Activated CD4-positive, alpha-beta T cell treated with anti-CD3 and anti-CD28 coated beads for 36 hours (primary cell): Measurements from ENCODE around the gene C2orf72. TPM values are rescaled to one million over a fixed set of nuclear protein-coding genes. Genes with fewer than 3 reads are reported as not detected.

ENCODE experiments used
- ATAC-seq: fragments of 200-7000 bp; cut with Tn5 transposase; one replicate; pipeline ENCODE4 v1.10.0; 2021; ENCODE audit warnings: mild to moderate bottlenecking, moderate library complexity
- CTCF ChIA-PET: fragments of 350-600 bp; sonication (Branson Sonifier 250); formaldehyde crosslinking; loops from one replicate; lab custom pipeline; 2021; ENCODE audit warnings: antibody characterized with exemption; lab: Charles Lee
- POLR2A ChIA-PET: fragments of 350-600 bp; sonication (Branson Sonifier 250); formaldehyde crosslinking; loops from one replicate; lab custom pipeline; 2021; ENCODE audit warnings: antibody characterized with exemption, inconsistent platforms; lab: Charles Lee
- DNase-seq: peaks from one replicate; pipeline ENCODE4 v3.0.0-alpha.2; 2020
- H3K27ac Mint-ChIP-seq: one replicate; pipeline ENCODE4 v1.8.0; 2021; ENCODE audit warnings: mixed read lengths
- H3K27me3 Mint-ChIP-seq: one replicate; pipeline ENCODE4 v1.8.0; 2021; ENCODE audit warnings: mixed read lengths
- H3K36me3 Mint-ChIP-seq: one replicate; pipeline ENCODE4 v1.8.0; 2021; ENCODE audit warnings: low read depth, mixed read lengths
- H3K4me1 Mint-ChIP-seq: one replicate; pipeline ENCODE4 v1.8.0; 2021; ENCODE audit warnings: mixed read lengths
- H3K4me3 Mint-ChIP-seq: one replicate; pipeline ENCODE4 v1.8.0; 2021; ENCODE audit warnings: mild to moderate bottlenecking, moderate library complexity, mixed read lengths
- H3K9me3 Mint-ChIP-seq: one replicate; pipeline ENCODE4 v1.8.0; 2021; ENCODE audit warnings: low read depth, mixed read lengths
- intact Hi-C, 2 experiments: fragments of 100-400 bp; cut with DNase I in 1 of 2; cut with micrococcal nuclease in 1 of 2; formaldehyde crosslinking; loops; one replicate each; pipeline versions ENCODE4 v1.14.2 to v1.15.1; 2022 to 2024; cut with DNase I, micrococcal nuclease
- total RNA-seq, 2 experiments: library from RNA; stranded (reverse); gene quantifications; one replicate each; pipeline ENCODE4 v1.2.3, GENCODE V29; 2021

C2orf72 gene
- total RNA-seq, 2 experiments from 2014 or later, result 2.0 to 3.8 TPM

GRCh38 chr2:231088754-231089153 lies 51.4 kb downstream of the C2orf72 start:
- Mint-ChIP-seq H3K27me3 (no peaks in the 10 kb centered on the region), H3K4me3 (no peak overlapping the region), H3K4me1 (no peaks in the 10 kb centered on the region), H3K9me3 (no peaks in the 10 kb centered on the region), H3K36me3 (peaks cover 75% of the 10 kb centered on the region), H3K27ac (no peak overlapping the region)
- intact Hi-C loops, result no loop called here
- POLR2A ChIA-PET, result no interaction called here
- CTCF ChIA-PET, result interaction anchor here (0.5 to 2.2 kb wide), 3 partner anchors 11 to 424 kb away, joined by 3 to 6 read pairs (median 3); no protein-coding TSS in a partner anchor
- DNase-seq, result no peak
- ATAC-seq, result no peak

- DNase-seq (no peak), ATAC-seq (no peak)
- no peaks in the 10 kb centered on the region for H3K27me3 Mint-ChIP-seq
- no peak overlapping the region for H3K4me3 Mint-ChIP-seq
- POLR2A ChIA-PET, result interaction anchor here (0.6 kb wide), 1 partner anchor 209 kb away, joined by 3 read pairs; no protein-coding TSS in a partner anchor
- intact Hi-C loops, result no loop called here
- no peak overlapping the region for H3K27ac Mint-ChIP-seq
- peaks cover 15% of the 10 kb centered on the region for H3K9me3 Mint-ChIP-seq
- CTCF ChIA-PET, result interaction anchor here (0.7 to 0.8 kb wide), 2 partner anchors 41 to 357 kb away, joined by 3 read pairs; no protein-coding TSS in a partner anchor
- H3K4me1 Mint-ChIP-seq, result no peaks in the 10 kb centered on the region
- peaks cover 90% of the 10 kb centered on the region for H3K36me3 Mint-ChIP-seq
Measured at GRCh38 chr2:231093933-231094332, 56.6 kb downstream of the C2orf72 start.

- no peak overlapping the region for H3K4me3 Mint-ChIP-seq
- no peak overlapping the region for H3K27ac Mint-ChIP-seq
- no peaks in the 10 kb centered on the region for H3K4me1 Mint-ChIP-seq
- CTCF ChIA-PET, result interaction anchor here (0.7 to 1.5 kb wide), 6 partner anchors 9 to 1086 kb away, joined by 3 to 4 read pairs (median 3); no protein-coding TSS in a partner anchor
- H3K36me3 Mint-ChIP-seq, result peaks cover 93% of the 10 kb centered on the region
- ATAC-seq (no peak), DNase-seq (no peak)
- POLR2A ChIA-PET, result no interaction called here
- no peaks in the 10 kb centered on the region for H3K27me3 Mint-ChIP-seq
- intact Hi-C loops, result no loop called here
- peaks cover 21% of the 10 kb centered on the region for H3K9me3 Mint-ChIP-seq
Measured at GRCh38 chr2:231094736-231095346, 57.5 kb downstream of the C2orf72 start.

Other genes starting within 250 kb of the C2orf72 start
- gene ITM2C, start 172.6 kb upstream of the C2orf72 start, total RNA-seq, result 10 to 100 TPM; 29.6 to 32.9 TPM
- gene GPR55, start 112.3 kb upstream of the C2orf72 start, total RNA-seq, result 1 to 10 TPM; 3.6 to 4.0 TPM
- 1 to 10 TPM; 1.1 to 1.3 TPM for gene SPATA3, start 41.4 kb upstream of the C2orf72 start, total RNA-seq
- gene PSMD1, start 19.3 kb downstream of the C2orf72 start, total RNA-seq, result 100 to 1,000 TPM; 112 to 160 TPM
- under 1 TPM; 0.11 TPM for gene HTR2B, start 87.5 kb downstream of the C2orf72 start, total RNA-seq
- gene ARMC9, start 161.1 kb downstream of the C2orf72 start, total RNA-seq, result 1 to 10 TPM; 2.3 to 2.5 TPM